22Rv1 (cell line): Measurements from ENCODE around the gene HLF.

Experiments
- H3K27ac ChIP-seq: fragments of 450-650 bp; 2 replicates; pipeline ENCODE4 v1.5.1; 2017
- ZFX ChIP-seq: fragments of 450-650 bp; IDR thresholded peaks from 2 replicates; pipeline ENCODE4 v1.6.1; 2017; ENCODE audit warnings: antibody characterized with exemption, borderline replicate concordance
- TF ChIP-seq, protein P1 (sequence below): fragments of 450-650 bp; IDR thresholded peaks from 2 replicates; pipeline ENCODE4 v1.5.1; 2017; ENCODE audit warnings: mild to moderate bottlenecking

Gene HLF

DNA sequence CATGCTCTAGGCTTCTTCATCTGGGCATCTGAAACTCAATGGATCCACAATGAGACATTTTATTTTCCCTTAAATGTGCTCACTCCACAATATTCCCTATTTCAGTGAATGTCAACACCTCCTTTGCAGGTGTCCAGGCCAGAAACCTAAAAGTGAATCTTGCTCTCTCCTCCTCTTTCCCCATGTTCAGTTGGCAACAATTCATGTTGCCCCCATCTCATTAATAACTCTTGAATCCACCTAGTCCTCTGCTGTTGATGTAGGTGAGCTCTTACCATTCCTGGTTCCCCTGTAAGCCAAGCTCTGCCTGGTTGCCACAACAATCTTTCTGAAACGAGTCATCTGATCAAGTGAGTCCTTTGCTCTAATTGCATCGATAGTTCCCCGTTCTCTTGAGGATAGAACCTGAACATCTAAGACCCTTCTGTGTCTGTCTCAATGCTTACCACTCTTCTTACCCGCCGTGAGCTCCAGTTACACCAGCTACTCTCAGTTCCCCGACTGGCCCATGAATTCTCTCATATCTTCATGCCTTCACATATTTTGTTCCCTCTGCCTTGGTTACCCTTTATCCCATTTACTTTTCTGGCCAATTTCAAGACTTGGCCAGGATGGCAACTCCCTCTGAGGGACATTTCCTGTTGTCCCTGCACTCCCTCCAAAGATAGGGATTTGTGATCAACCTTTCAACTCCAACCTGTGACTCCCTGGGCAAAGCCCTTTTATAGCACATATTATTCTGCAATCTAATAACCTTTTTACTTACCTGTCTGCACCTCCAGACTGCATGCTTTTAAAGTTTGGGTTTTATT, 35.9 kb downstream of the HLF start:
- TF ChIP-seq, protein P1, sequence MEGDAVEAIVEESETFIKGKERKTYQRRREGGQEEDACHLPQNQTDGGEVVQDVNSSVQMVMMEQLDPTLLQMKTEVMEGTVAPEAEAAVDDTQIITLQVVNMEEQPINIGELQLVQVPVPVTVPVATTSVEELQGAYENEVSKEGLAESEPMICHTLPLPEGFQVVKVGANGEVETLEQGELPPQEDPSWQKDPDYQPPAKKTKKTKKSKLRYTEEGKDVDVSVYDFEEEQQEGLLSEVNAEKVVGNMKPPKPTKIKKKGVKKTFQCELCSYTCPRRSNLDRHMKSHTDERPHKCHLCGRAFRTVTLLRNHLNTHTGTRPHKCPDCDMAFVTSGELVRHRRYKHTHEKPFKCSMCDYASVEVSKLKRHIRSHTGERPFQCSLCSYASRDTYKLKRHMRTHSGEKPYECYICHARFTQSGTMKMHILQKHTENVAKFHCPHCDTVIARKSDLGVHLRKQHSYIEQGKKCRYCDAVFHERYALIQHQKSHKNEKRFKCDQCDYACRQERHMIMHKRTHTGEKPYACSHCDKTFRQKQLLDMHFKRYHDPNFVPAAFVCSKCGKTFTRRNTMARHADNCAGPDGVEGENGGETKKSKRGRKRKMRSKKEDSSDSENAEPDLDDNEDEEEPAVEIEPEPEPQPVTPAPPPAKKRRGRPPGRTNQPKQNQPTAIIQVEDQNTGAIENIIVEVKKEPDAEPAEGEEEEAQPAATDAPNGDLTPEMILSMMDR, result no peak
- TF ChIP-seq ZFX, result no peak
- no peak overlapping the region for H3K27ac ChIP-seq

DNA sequence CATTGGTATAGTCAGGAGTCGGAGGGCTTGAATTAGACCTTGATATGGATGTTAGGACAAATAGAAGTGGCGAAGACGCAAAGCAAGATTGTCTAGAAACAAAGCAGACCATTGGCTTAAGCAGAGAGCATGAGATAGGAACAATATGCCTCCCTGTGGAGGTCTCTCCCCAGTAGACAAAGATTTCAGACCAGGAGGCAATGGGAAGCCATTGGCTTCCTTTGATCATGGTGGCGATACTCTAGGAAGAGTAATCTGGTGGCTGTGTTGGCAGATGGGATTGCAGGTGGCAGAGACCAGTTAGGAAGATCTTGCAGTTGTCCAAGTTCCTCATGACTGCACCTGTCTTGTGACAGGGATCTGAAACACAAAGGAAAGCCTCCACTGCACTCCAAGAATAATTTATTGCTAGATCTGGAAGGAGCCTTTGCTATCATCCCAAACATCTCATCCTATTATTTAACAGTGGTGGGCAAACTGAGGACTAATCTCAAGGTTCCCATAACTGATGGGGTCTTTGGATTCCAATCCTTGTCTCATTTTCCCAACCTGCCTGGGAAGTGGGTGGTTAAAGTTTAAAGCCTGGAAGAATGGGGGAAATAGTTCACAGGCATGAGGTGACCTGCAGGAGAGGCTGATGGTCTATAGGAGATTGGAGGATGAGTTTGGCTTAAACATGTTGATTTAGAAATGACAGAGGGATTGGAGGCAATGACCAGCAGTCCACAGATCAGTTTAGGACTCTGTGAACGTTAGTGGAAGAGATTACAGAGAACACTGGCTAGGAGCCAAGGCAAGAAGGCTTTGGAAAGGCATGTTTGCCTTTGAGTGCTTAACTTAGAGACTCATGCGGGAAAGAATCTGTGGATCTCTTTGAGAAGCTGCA, 37.0 kb downstream of the HLF start:
- TF ChIP-seq, protein P1, result no peak
- TF ChIP-seq ZFX, result no peak
- no peak overlapping the region for H3K27ac ChIP-seq

DNA sequence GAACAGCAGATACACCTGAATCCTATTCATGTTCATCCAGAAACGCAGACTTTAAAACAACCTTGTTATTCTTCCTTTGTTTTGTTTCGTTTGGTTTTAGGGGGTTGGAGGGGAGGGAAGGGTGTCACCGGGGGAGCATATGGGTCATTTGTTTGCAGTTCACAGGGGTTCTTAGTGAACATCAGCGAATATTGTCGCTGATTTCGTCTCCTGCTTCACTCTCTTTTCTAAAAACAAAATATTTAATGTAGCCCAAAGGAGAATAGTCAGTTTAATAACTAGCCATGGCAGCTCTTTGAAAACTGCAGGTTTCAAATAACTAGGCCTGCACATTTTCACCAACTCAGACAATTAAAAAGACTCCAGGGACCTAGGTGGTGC, 37.6 kb downstream of the HLF start:
- TF ChIP-seq, protein P1, result no peak
- no peak for TF ChIP-seq ZFX
- H3K27ac ChIP-seq, result no peak overlapping the region

DNA sequence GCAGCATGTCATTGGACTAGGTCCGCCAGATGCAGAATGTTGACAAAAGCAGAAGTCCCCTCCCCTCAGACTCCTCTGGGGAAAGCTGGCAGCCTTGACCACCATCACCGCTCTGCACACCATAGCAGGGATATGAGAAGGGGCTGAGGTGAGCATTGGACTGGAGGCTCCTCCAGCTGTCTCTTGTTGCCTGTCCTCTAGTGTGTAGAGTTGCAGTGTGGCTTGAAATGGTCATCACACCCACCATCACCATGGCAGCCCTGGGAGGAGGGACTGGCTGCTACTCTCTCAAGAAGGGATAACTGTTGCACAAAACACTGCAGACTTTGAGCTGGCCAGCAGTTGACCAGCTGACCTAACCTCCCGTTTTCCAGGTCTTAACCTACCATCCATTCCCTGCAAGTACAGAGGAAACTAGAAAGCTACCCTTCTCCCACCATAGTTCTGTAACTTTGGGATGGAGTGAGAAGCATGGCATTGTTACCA, 38.3 kb downstream of the HLF start:
- TF ChIP-seq ZFX, result no peak
- TF ChIP-seq, protein P1, result no peak
- H3K27ac ChIP-seq, result no peak overlapping the region

DNA sequence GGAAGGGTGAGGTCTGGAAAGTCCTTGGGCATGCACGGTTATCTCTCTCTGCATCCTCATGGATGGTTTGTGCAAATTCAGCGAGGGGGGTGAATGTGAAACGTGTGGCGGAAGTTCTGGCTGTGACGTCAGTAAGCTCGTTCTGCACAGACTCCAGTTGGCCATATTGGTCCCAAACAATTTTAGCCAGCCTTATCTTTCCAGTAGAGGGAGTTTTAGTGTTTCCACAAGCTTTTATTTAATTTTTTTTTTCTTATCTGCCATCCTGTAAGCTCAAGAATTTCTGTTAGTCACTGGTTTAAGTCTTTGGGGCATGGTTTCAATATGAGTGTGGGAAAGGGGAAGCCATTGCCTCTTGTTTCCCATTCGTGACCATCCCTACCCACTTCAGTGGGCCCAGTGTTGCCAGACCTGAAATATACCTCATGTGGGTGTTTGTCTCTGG, 39.0 kb downstream of the HLF start:
- TF ChIP-seq ZFX, result no peak
- TF ChIP-seq, protein P1, result no peak
- no peak overlapping the region for H3K27ac ChIP-seq

DNA sequence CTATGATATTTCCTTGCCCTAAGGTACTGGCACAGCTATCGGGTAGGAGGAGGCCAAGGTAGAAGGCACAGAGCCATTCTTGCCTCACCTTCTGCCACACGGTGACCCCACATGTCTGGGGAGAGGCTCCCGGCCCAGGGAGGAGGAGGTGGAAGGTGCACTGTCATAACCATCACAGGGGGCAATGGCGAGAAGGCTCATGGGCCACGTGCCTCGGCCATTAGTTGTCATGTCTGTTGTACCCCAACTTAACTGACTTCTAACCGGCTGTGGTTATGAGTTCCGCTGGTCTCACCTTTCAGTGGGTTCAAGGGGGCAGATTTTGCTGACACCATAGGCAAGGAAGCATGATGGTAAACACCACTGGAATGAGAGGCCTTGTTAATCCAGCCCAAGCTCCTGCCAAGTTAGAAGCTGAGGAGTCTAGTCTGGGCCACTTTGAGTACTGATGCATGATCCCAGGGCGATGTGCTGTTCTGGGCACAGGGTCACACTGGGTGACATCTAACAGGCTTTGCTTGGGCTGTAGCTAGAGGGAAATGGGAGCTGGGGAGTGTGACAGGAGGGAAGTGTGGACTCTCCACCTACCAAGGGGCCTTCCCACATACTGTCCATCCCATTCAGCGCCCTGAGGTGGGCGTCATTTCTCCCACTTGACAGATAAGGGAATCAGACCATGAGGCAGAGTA, 39.6 kb downstream of the HLF start:
- TF ChIP-seq ZFX, result no peak
- TF ChIP-seq, protein P1, result no peak

More for the DNA sequence above, 39.6 kb downstream of the HLF start:
- H3K27ac ChIP-seq, result no peak overlapping the region
